Tibial nerve (tissue), 4 donors: Measurements from ENCODE around the gene BRCA2.

Source experiments
- CTCF ChIP-seq, 5 experiments: fragments of 200-600 bp in 3 of 5; fragments of 450-650 bp in 2 of 5; sonication (generic) in 3 of 5; IDR thresholded peaks; one replicate each; pipeline ENCODE4 v1.5.1; 2016 to 2019; ENCODE audit warnings: antibody characterized with exemption in 5 of 5, mild to moderate bottlenecking in 3 of 5, moderate library complexity in 2 of 5
- EP300 ChIP-seq, 2 donors: sonication (generic); formaldehyde crosslinking; IDR thresholded peaks; one replicate each; pipeline ENCODE4 v1.6.1; 2017; ENCODE audit warnings: antibody characterized with exemption in 2 of 2, mild to moderate bottlenecking in 1 of 2
- POLR2A ChIP-seq, 2 donors: fragments of 450-650 bp; IDR thresholded peaks; one replicate each; pipeline ENCODE4 v1.6.1; 2017; ENCODE audit warnings: antibody characterized with exemption in 2 of 2, mild to moderate bottlenecking in 2 of 2, moderate library complexity in 2 of 2

DNA sequence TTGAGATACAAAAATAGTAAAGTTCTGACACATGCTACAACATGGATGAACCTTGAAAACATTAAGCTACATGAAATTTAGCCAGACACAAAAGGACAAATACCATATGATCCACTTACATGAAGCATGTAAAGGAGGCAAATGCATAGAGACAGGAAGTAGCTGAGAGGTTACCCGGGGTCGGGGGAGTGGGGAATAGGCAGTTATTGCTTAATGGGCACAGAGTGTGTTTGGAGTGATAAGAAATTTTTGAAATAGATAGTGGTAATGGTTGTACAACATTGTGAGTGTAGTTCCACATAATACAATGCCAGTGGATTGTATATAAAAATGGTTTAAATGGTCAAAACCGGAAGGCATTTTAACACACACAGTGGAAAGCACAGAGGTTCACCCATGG is 108.3 kb downstream of the BRCA2 start:
- no peak for TF ChIP-seq CTCF (IDR thresholded peaks at IDR 0.05)
- TF ChIP-seq EP300 (IDR thresholded peaks at IDR 0.05): no peak
- no peak for TF ChIP-seq POLR2A (IDR thresholded peaks at IDR 0.05)
